Upper lobe of left lung (tissue), 4 donors: ENCODE measurements around the gene FOXP1.

Source experiments
- EP300 ChIP-seq, 4 donors: sonication (generic); formaldehyde crosslinking; IDR thresholded peaks; one replicate each; pipeline ENCODE4 v1.5.1; 2017; ENCODE audit warnings: antibody characterized with exemption in 4 of 4, control low read depth in 2 of 4
- POLR2A ChIP-seq, 4 donors: fragments of 450-650 bp; IDR thresholded peaks; one replicate each; pipeline ENCODE4 v1.5.1; 2016 to 2017; ENCODE audit warnings: antibody characterized with exemption in 4 of 4, mild to moderate bottlenecking in 2 of 4
- POLR2AphosphoS5 ChIP-seq, 2 donors: sonication (generic); formaldehyde crosslinking; IDR thresholded peaks; one replicate each; pipeline ENCODE4 v1.5.1; 2017; ENCODE audit warnings: antibody characterized with exemption in 2 of 2
- TF ChIP-seq, protein P1 (sequence below), 6 experiments: fragments of 450-650 bp in 4 of 6; fragments of 200-600 bp in 2 of 6; sonication (generic) in 2 of 6; IDR thresholded peaks; one replicate each; pipeline ENCODE4 v1.5.1; 2016 to 2019; ENCODE audit warnings: antibody characterized with exemption in 6 of 6

DNA sequence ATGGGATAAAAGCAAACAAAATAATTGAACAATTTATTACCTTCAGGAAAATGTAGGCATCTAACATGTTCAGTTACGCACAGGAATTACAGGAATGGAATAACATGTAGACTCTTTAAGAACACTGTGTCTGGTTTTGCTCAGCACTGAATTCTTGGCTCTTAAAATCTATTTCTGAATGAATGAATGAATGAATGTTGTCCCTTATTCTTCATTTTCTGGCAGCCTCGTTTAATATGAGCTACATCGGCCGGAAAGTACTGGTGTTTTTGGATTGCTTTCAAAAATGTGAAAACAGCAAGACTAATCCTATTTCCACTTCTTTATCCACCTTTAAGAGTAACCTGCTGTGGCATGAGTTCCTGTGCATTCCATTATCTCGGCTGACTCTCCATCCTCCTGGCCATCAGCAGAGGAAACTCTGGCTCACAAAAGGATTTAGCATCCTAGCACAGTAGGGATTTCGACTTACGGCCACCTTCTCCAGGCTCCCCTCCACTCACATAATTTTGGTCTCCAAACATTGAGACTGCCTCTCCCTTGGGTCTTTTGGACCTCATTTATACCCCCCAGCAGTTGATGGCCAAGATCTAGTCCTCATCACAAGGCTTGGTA lies 145.3 kb downstream of the FOXP1 start:
- TF ChIP-seq, protein P1, sequence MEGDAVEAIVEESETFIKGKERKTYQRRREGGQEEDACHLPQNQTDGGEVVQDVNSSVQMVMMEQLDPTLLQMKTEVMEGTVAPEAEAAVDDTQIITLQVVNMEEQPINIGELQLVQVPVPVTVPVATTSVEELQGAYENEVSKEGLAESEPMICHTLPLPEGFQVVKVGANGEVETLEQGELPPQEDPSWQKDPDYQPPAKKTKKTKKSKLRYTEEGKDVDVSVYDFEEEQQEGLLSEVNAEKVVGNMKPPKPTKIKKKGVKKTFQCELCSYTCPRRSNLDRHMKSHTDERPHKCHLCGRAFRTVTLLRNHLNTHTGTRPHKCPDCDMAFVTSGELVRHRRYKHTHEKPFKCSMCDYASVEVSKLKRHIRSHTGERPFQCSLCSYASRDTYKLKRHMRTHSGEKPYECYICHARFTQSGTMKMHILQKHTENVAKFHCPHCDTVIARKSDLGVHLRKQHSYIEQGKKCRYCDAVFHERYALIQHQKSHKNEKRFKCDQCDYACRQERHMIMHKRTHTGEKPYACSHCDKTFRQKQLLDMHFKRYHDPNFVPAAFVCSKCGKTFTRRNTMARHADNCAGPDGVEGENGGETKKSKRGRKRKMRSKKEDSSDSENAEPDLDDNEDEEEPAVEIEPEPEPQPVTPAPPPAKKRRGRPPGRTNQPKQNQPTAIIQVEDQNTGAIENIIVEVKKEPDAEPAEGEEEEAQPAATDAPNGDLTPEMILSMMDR (IDR thresholded peaks at IDR 0.05) = no peak
- TF ChIP-seq POLR2A (IDR thresholded peaks at IDR 0.05) (no peak), POLR2AphosphoS5 (IDR thresholded peaks at IDR 0.05) (no peak), EP300 (IDR thresholded peaks at IDR 0.05) (no peak)
